ENCODE results near the gene RPL38.

The RPL38 gene

DNA sequence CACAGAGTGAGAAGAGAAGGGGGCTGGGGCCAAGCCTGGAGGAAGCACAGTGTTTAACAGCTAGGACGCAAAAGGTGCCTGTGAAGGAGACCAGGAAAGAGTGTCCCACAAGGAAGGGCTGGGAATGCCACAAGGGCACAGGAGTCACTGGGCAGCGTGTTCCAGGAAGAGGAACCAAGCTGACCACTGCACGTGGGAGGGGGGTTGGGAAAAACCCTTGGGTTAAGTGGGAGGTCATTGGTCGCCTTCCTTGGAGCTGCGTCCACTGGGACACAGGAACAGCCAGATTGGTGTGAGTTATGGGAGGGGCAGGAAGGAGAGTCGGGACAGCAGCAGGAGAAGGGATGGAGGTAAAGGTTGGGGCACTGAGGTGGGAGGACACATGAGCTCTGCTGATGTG is 22.8 kb downstream of the RPL38 start:
- Histone ChIP-seq H4K20me1 (ENCODE audit: control insufficient read depth, insufficient read depth, low read depth, low read length) (no peaks in the 10 kb centered on the region), H3K27ac (ENCODE audit: low read depth, low read length) (no peak overlapping the region), H3K27me3 (ENCODE audit: control insufficient read depth, low read length) (no peaks in the 10 kb centered on the region), H3K4me3 (ENCODE audit: low read length) (no peak overlapping the region), H3K36me3 (ENCODE audit: control insufficient read depth, low read length) (no peaks in the 10 kb centered on the region), H3K9me2 (replicated peaks; ENCODE audit: control insufficient read depth, low read length) (no peaks in the 10 kb centered on the region), H3K9me3 (ENCODE audit: control insufficient read depth, insufficient read depth, low read length) (no peaks in the 10 kb centered on the region), H3K4me1 (ENCODE audit: control insufficient read depth, low read length) (no peaks in the 10 kb centered on the region), H3F3A (ENCODE audit: control insufficient read depth, insufficient read depth) (no peaks in the 10 kb centered on the region), H3K79me2 (ENCODE audit: control insufficient read depth, low read length) (no peaks in the 10 kb centered on the region), H3K4me2 (ENCODE audit: low read length) (no peak overlapping the region)
- TF ChIP-seq EZH2phosphoT487 (IDR thresholded peaks at IDR 0.05; ENCODE audit: borderline replicate concordance, low read length) (no peak), CTCF (IDR thresholded peaks at IDR 0.05; ENCODE audit: low read depth, low read length, poor library complexity, severe bottlenecking) (no peak)

DNA sequence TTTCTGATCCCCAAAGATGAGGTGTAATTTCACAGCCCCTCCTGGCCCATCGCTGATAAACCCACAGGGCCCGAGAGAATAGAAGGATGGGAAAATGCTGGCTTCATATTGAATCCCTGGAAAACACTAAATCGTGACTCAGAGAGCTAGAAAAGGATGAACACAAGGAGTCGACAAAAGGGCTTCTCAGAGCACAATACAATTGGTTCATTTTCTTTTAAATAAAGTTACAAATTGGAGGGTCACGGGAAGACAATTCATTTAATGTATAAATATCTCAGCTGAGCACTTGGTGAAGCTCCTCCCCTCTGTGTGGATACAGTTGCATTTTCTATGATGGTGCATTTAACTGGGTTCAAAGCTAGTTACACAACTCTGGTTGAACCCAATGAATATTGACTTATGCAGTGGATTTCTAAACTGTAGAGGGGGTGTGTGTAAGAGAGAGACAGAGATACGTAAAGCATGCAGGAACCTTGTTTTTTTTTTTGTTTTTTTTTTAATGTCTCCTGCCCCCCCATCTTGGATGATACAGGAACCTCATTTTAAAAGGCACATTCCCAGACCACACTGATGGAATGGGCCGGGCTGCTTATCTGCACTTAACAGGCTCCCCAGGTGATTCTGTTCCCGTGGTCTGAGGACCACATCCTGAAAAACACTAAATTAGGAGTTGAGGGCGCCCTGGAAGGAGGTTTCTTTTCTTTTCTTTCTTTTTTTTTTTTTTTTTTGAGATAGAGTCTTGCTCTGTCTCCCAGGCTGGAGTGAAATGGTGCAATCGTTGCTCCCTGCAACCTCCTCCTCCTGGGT is 24.0 kb downstream of the RPL38 start:
- Histone ChIP-seq H3K27me3 (ENCODE audit: control insufficient read depth, low read length) (no peaks in the 10 kb centered on the region), H3K4me2 (ENCODE audit: low read length) (no peak overlapping the region), H3K79me2 (ENCODE audit: control insufficient read depth, low read length) (no peaks in the 10 kb centered on the region), H3K27ac (ENCODE audit: low read depth, low read length) (no peak overlapping the region), H3K9me3 (ENCODE audit: control insufficient read depth, insufficient read depth, low read length) (no peaks in the 10 kb centered on the region), H3K9me2 (replicated peaks; ENCODE audit: control insufficient read depth, low read length) (no peaks in the 10 kb centered on the region), H4K20me1 (ENCODE audit: control insufficient read depth, insufficient read depth, low read depth, low read length) (no peaks in the 10 kb centered on the region), H3F3A (ENCODE audit: control insufficient read depth, insufficient read depth) (no peaks in the 10 kb centered on the region), H3K4me1 (ENCODE audit: control insufficient read depth, low read length) (no peaks in the 10 kb centered on the region), H3K36me3 (ENCODE audit: control insufficient read depth, low read length) (no peaks in the 10 kb centered on the region), H3K4me3 (ENCODE audit: low read length) (no peak overlapping the region)
- TF ChIP-seq CTCF (IDR thresholded peaks at IDR 0.05; ENCODE audit: low read depth, low read length, poor library complexity, severe bottlenecking) (no peak), EZH2phosphoT487 (IDR thresholded peaks at IDR 0.05; ENCODE audit: borderline replicate concordance, low read length) (no peak)

DNA sequence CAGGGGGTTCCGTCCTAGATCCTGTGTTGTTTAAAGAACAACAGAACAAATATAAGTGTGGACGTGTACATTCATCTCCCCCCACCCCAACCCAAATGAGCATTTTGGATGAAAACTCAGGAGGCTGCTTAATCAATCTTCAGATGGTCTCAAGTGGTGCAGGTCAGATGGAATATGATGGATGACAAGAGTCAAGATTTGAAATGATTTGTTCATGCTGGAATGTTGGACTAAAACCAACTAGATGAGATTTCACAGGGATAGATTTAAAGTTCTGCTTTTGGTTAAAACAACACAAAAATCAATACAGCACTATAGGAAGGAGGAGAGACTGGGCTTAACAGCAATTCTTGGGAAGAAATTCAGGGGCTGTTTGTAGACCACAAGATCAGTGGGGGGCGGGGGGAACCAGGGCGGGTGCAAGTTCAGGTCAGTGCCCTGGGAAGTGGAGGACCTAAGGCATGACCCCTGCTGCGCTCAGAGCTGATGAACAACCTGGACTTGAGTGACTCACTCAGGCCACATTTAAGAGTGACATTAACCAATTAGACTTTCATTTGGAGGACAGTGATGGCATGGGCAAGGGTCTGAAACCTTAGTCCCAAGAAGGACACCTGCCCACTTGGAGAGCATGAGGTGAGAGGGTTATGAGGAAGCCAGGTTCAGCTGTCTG is 25.0 kb downstream of the RPL38 start:
- H3K27me3 ChIP-seq (ENCODE audit: control insufficient read depth, low read length), result no peaks in the 10 kb centered on the region

More for the DNA sequence above, 25.0 kb downstream of the RPL38 start:
- H3K27ac ChIP-seq (ENCODE audit: low read depth, low read length), result no peak overlapping the region
- no peaks in the 10 kb centered on the region for H3K79me2 ChIP-seq (ENCODE audit: control insufficient read depth, low read length)
- no peaks in the 10 kb centered on the region for H4K20me1 ChIP-seq (ENCODE audit: control insufficient read depth, insufficient read depth, low read depth, low read length)
- H3F3A ChIP-seq (ENCODE audit: control insufficient read depth, insufficient read depth), result no peaks in the 10 kb centered on the region
- no peaks in the 10 kb centered on the region for H3K4me1 ChIP-seq (ENCODE audit: control insufficient read depth, low read length)
- no peak overlapping the region for H3K4me2 ChIP-seq (ENCODE audit: low read length)
- TF ChIP-seq CTCF (IDR thresholded peaks at IDR 0.05; ENCODE audit: low read depth, low read length, poor library complexity, severe bottlenecking), result no peak
- no peak for TF ChIP-seq EZH2phosphoT487 (IDR thresholded peaks at IDR 0.05; ENCODE audit: borderline replicate concordance, low read length)
- no peak overlapping the region for H3K4me3 ChIP-seq (ENCODE audit: low read length)
- no peaks in the 10 kb centered on the region for H3K9me3 ChIP-seq (ENCODE audit: control insufficient read depth, insufficient read depth, low read length)
- no peaks in the 10 kb centered on the region for H3K36me3 ChIP-seq (ENCODE audit: control insufficient read depth, low read length)
- no peaks in the 10 kb centered on the region for H3K9me2 ChIP-seq (replicated peaks; ENCODE audit: control insufficient read depth, low read length)

Measured in DOHH2 (cell line).